NCI-H2029 treated with DMSO at 0.1 percent for 48 hours (cell line): ENCODE data around the gene PCDHGB2.
"Not testable (repeated sequence)": the region's sequence is repeated elsewhere in the genome, so short reads cannot be mapped to it uniquely, and the experiment has no call there.

Source experiments
- DNase-seq: peaks from one replicate; lab custom pipeline; 2025; lab: John Stamatoyannopoulos, UW

Gene PCDHGB2

GRCh38 chr5:141349917-141350619, 9.7 kb upstream of the PCDHGB2 start, which contains the start of gene PCDHGB1:
TSS of gene PCDHGB1 (plus strand) at chr5:141350099. CDS start at chr5:141350261, 162 bp downstream.
- peak; percentile 43 for DNase-seq

DNA sequence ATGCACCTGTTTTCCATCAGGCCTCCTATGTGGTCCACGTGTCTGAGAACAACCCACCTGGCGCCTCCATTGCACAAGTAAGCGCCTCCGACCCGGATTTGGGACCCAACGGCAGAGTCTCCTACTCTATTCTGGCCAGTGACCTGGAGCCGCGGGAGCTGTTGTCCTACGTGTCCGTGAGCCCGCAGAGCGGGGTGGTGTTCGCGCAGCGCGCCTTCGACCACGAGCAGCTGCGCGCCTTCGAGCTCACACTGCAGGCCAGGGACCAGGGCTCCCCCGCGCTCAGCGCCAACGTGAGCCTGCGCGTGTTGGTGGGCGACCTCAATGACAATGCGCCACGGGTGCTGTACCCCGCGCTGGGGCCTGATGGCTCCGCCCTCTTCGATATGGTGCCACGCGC, 8.2 kb upstream of the PCDHGB2 start:
- no peak for DNase-seq

- DNase-seq: no peak
Observed at GRCh38 chr5:141354900-141355469, 4.8 kb upstream of the PCDHGB2 start, which contains the start of gene PCDHGA4. TSS of gene PCDHGA4 (plus strand) at chr5:141355021. CDS start at chr5:141355108, 87 bp downstream.

GRCh38 chr5:141355641-141356040, 4.2 kb upstream of the PCDHGB2 start:
- no peak for DNase-seq

- no peak for DNase-seq
Observed at GRCh38 chr5:141356133-141356532, 3.7 kb upstream of the PCDHGB2 start.

DNA sequence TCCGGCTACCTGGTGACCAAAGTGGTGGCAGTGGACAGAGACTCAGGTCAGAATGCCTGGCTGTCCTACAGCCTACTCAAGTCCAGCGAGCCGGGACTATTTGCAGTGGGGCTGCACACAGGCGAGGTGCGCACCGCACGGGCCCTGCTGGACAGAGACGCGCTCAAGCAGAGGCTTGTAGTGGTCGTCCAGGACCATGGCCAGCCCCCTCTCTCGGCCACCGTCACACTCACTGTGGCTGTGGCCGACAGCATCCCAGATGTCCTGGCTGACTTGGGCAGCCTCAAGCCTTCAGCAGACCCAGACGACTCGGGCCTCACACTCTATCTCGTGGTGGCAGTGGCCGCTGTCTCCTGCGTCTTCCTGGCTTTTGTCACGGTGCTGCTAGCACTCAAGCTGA, 2.8 kb upstream of the PCDHGB2 start:
- DNase-seq: no peak

- DNase-seq: no peak
Observed at GRCh38 chr5:141360685-141361084, 891 bp downstream of the PCDHGB2 start.

DNA sequence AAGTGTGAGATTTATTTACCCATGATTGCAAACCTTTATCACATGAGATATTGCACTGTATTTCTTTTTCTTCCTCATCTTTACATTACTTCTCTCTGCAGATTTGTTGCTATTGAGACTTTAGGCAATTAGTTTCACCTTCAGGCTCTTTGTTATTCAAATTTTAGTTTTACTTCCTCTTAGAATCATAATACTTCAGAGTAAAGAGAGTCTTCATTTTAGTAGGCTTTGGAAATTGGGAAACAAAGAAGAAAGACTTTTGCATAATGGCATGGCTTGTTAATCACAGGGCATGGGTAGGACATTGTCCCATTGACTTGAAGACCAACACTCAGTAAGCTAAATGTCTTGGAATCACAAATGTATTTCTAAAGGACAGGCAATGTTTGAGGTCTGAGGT, 2.9 kb downstream of the PCDHGB2 start:
- no peak for DNase-seq

DNA sequence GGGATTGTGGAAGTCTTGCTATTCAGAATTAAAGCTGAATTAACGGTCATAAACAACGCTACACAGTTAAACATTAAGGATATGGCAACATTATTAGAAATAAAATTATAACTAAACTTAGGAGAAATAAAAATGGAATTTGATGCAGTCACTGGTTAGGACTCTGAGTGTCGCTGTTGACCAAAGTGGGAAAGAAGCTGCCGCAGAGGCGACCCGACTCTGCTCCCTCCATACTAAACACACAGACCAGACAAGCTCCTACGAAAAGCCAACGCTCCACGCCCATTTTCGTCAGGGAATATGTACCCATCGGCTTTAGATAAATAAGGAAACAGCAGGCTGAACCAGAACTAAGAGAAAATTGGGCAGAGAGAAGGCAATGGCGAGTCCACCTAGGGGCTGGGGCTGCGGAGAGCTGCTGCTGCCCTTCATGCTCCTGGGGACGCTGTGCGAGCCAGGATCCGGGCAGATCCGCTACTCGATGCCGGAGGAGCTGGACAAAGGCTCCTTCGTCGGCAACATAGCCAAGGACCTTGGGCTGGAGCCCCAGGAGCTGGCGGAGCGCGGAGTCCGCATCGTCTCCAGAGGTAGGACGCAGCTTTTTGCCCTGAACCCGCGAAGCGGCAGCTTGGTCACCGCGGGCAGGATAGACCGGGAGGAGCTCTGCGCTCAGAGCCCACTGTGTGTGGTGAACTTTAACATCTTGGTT, 4.3 kb downstream of the PCDHGB2 start, which contains the start of gene PCDHGA5:
Gene PCDHGA5 (plus strand): TSS at position 211 of the 709 bp plus-strand sequence. CDS start 169 bp downstream, at position 380.
- no peak for DNase-seq

- no peak for DNase-seq
Observed at GRCh38 chr5:141366016-141366896, 6.5 kb downstream of the PCDHGB2 start.

- DNase-seq: no peak
Observed at GRCh38 chr5:141369994-141370848, 10.4 kb downstream of the PCDHGB2 start, which contains the start of gene PCDHGB3. TSS of gene PCDHGB3 (plus strand) at chr5:141370242. CDS start at chr5:141370395, 153 bp downstream.

DNA sequence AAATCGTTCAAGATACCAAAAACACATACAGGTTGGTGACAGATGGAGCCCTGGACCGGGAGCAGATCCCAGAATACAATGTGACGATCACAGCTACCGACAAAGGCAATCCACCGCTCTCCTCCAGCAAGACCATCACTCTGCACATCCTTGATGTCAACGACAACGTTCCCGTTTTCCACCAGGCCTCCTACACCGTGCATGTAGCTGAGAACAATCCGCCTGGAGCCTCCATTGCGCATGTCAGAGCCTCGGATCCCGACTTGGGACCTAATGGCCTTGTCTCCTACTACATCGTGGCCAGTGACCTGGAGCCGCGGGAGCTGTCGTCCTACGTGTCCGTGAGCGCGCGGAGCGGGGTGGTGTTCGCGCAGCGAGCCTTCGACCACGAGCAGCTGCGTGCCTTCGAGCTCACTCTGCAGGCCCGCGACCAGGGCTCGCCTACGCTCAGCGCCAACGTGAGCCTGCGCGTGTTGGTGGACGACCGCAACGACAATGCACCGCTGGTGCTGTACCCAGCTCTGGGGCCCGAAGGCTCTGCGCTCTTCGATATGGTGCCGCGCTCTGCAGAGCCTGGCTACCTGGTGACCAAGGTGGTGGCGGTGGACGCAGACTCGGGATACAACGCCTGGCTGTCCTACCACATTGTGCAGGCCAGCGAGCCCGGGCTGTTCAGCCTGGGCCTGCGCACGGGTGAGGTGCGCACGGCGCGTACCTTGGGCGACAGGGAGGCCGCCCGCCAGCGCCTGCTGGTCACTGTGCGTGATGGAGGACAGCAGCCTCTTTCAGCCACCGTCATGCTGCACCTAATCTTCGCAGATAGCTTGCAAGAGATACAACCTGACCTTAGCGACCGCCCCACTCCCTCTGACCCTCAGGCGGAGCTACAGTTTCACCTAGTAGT, 12.0 kb downstream of the PCDHGB2 start:
- no peak for DNase-seq

DNA sequence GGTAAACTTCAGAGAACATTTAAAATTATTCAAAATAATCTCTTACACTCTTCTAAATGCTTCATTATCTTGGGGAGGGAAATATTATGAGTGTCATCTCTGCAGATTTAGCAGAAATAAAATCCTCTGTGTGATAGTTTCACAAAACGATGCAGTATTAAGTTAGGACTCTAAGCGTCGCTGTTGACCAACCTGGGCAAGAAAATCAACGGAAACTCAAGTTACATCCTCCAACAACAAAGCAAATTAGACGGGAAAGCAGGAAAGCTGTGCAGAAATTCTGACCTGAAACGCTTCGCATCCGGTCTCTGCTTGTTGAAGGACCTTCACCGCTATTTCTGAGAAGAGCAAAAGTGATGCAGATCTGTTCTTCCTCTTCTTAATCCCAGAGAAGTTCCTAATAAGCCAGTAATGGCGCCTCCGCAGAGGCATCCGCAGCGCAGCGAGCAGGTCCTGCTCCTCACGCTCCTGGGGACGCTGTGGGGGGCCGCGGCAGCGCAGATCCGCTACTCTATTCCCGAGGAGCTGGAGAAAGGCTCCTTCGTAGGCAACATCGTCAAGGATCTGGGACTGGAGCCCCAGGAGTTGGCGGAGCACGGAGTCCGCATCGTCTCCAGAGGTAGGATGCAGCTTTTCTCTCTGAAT, 14.0 kb downstream of the PCDHGB2 start, which contains the start of gene PCDHGA6:
Gene PCDHGA6 (plus strand): TSS at position 219 of the 645 bp plus-strand sequence. CDS start 193 bp downstream, at position 412.
- no peak for DNase-seq

- DNase-seq: no peak
Observed at GRCh38 chr5:141374627-141375026, 14.8 kb downstream of the PCDHGB2 start.

GRCh38 chr5:141375444-141376155, 15.8 kb downstream of the PCDHGB2 start:
- not testable (repeated sequence) for DNase-seq

GRCh38 chr5:141382469-141383294, 22.9 kb downstream of the PCDHGB2 start, which contains the start of gene PCDHGA7:
TSS of gene PCDHGA7 (plus strand) at chr5:141382742. CDS start at chr5:141382900, 158 bp downstream.
- no peak for DNase-seq

GRCh38 chr5:141383345-141383744, 23.6 kb downstream of the PCDHGB2 start:
- no peak for DNase-seq
